Activated CD4-positive, alpha-beta T cell treated with anti-CD3 and anti-CD28 coated beads, Interleukin-2, amount 50 U/mL, for 16 hours (primary cell): ENCODE measurements around the gene ATAD1.
A peak's percentile ranks its signal among the peaks of the same experiment; 100 is the strongest.
"Not testable (repeated sequence)": the region's sequence is repeated elsewhere in the genome, so short reads cannot be mapped to it uniquely, and the experiment has no call there.

ENCODE experiments used
- DNase-seq: peaks from one replicate; pipeline ENCODE4 v3.0.0-alpha.2; 2020

Gene ATAD1

GRCh38 chr10:87846023-87846422 lies 28.0 kb upstream of the ATAD1 start:
- no peak for DNase-seq

- DNase-seq = no peak
These were observed 27.6 kb upstream of the ATAD1 start for GRCh38 chr10:87845624-87845998.

DNA sequence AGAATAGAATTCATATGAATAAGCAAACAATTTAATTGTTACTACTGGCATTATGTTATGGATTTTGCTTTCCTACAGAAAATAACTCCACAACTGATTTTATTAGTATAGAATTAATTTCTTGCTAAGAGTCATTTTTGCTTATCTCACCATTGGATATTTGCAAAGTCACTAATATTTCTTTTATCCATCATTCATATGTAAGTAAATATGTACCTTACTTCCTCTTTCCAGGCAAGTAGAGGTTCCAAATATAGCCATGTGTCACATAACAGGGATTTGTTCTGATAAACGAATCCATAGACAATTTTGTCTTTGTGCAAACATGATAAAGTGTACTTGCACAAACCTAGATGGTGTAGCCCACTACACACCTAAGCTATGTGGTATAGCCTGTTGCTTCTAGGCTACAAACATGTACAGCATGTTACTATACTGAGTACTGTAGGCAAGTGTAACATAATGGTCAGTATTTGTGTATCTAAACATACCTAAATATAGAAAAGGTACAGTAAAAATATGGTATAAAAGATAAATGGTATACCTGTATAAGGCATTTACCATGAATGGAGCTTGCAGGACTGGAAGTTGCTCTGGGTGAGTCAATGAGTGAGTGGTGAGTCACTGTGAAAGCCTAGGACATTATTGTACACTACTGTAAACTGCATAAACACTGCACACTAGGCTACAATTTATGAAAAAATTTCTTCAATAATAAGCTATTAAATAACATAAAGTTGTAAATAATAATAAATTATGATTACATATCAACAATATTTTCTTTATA lies 27.0 kb upstream of the ATAD1 start:
- DNase-seq = peak; percentile 31

- no peak for DNase-seq
These were observed 25.7 kb upstream of the ATAD1 start for GRCh38 chr10:87843714-87844113.

DNA sequence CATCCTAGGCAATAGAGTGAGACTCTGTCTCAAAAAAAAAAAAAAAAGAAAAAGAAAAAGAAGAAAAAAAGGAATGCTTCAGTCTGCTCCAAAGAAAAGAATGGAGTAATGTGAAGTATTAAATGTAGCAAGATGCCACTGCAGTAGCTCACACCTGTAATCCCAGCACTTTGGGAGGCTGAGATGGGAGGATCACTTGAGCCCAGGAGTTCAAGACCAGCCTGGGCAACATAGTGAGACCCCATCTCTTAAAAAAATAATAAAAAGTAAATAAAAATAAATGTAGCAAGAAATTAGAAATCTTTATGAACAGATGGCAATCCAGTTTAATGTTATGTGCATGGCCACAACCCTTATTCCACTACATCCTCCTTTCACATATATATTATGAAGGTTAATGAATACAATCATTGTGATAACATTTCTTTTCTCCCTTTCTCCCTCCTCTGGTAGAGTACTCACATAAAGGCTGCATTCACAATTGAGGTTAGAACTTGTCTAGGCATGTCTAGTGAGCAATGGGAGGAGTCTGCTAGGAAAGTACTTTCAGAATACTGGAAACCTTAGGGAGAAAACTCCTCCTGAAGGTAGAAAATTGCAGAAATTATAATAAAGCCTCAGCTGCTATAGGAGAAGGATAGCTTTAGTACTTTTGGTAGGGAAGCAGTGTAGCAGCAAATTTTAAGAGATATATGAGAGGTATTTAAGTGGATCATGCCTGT lies 24.9 kb upstream of the ATAD1 start:
- DNase-seq = no peak

DNA sequence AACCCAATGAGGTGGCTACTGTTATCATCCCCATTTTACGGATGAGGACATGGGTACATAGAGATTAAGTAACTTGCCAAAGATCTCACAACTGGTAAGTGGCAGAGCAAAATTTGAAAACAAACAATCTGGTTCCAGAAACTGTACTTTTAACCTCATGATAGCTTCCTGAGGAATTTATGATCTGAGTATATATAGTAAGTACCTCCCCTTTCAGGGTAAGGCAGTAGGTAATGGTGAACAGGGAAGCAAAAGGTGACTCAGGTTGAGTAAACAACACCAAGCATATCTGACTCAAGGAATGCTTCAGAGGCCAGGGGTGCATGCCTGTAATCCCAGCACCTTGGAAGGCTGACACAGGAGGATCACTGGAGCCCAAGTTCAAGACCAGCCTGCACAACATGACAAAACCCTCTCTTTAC lies 24.2 kb upstream of the ATAD1 start:
- DNase-seq = no peak

DNA sequence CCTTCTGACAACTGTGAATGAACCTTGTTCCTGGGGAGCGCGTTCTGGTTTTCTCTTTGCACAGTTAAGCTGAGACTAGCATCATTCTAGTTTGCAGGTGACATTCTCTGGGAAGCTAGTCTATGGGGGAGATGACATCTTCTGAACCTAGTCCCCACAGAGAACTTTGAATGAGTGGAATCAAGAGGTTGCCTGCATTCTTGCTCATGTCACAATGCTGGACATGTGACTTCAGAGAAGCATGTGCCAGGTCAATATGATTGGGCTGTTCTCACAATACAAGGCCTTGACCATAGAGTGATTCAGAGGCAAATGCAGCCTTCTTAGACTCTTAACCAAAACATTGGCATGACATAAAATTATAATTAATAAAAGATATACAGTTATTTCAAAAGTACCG lies 23.2 kb upstream of the ATAD1 start:
- no peak for DNase-seq

- no peak for DNase-seq
These were observed 20.6 kb upstream of the ATAD1 start for GRCh38 chr10:87838650-87839049.

DNA sequence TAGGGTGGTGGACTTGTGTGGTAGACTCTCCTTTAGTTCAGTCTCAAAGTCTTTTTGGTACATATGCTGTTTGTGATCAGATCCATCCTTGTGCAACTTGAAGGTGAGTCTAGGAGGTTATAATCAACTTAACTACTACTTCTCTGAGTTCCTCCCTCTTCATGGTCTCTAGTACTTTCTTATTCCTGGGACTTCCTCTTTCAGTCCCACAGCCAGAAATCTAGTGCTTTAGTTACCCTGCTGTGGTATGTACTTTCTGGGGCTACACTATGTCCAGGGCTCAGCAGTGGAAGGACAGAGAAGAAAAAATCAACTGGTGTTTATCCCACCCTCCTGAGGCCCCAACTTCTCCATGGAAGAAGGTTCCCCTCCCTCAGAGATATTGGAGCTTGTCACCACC lies 19.4 kb upstream of the ATAD1 start:
- DNase-seq = no peak

GRCh38 chr10:87836098-87836497 lies 18.1 kb upstream of the ATAD1 start:
- DNase-seq = no peak

GRCh38 chr10:87829986-87830729 lies 12.1 kb upstream of the ATAD1 start:
- peak; percentile 52 for DNase-seq

- DNase-seq = not testable (repeated sequence)
These were observed 11.0 kb upstream of the ATAD1 start for GRCh38 chr10:87829051-87829450.

- DNase-seq = peak; percentile 30
These were observed 9.7 kb upstream of the ATAD1 start for GRCh38 chr10:87827681-87828080.

DNA sequence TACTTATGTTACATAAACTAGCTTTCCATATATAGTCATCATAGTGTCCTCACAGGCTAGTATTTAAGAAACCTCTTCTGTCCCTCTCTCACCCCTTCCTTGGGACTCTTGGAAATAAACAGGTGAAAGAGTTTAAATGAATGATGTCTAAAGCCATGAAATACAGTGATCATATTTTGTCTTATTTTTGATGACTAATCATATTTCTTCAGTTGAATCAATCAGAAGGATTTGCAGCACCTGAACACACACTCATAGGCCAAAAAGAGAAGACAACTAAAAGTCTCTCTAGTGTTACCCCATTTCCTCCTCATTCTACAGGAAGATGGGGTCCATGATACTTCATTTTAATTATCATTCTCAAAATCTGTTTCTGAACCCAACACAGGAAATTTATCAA lies 8.6 kb upstream of the ATAD1 start:
- no peak for DNase-seq

GRCh38 chr10:87819289-87819585 lies 1.2 kb upstream of the ATAD1 start:
- DNase-seq = no peak

DNA sequence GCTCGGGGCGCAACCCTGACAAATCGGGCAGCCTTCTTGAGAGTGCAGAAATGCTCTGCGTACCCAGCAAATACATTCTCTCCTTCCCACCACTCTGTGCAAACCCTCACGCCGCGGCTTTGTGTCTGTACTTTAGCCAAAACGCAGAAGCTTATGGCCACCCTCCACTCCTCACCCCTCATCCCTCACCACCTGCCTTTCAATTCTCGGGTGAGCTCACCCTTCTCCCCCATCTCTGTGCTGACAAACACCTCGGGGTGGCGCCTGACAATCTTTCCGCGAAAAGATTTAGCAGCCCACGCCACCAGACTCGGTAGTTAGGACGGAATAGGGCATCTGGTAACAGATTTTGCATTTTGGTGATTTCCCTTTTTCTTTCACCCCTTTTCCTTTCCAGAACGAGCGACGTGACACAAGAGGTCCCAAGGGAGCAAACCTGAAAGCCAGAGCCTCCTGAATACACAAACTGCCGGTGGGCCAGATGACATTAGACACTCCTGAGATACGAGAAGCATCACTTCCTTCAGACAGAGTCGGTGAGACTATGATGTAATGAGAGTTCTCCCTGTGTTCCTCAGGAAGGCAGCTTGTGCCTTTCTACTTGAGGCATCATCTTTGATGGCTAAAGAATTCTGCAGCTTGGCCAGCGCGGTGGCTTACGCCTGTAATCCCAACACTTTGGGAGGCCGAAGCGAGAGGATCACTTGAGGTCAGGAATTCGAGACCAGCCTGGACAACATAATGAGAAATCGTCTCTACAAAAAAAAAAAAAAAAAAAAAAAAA lies 671 bp upstream of the ATAD1 start:
- peak; percentile 51 for DNase-seq

GRCh38 chr10:87816898-87817608 lies 973 bp downstream of the ATAD1 start:
- DNase-seq = peak; percentile 18

GRCh38 chr10:87816163-87816897 lies 1.7 kb downstream of the ATAD1 start:
- no peak for DNase-seq

GRCh38 chr10:87804939-87805569 lies 13.0 kb downstream of the ATAD1 start:
- no peak for DNase-seq

GRCh38 chr10:87803831-87804230 lies 14.2 kb downstream of the ATAD1 start:
- DNase-seq = no peak

DNA sequence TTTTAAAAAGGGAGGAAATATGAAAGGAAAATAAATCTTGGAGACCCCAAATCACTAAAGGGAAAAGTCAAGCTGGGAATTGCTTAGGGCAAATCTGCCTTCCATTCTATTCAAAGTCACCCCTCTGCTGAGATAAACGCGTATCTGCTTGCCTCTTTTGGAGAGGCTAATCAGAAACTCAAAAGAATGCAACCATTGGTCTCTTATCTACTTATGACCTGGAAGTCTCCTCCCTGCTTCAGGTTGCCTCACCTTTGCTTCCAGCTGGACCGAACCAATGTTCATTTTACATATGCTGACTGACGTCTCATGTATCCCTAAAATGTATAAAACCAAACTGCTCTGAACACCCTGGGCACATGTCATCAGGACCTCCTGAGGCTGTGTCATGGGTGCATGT lies 14.7 kb downstream of the ATAD1 start:
- DNase-seq = no peak
